Peyer's patch (tissue), 4 donors: Measurements from ENCODE around the gene PLEKHG4. TPM values are rescaled to one million over a fixed set of nuclear protein-coding genes. Genes with fewer than 3 reads are reported as not detected.

Experiments used
- DNase-seq, 3 donors: peaks; one replicate each; pipeline ENCODE4 v3.0.0-alpha.2; 2017 to 2019
- H3K27ac ChIP-seq, 4 donors: fragments of 200-600 bp; sonication (generic); one replicate each; pipeline ENCODE4 v1.5.1; 2016 to 2019
- H3K27me3 ChIP-seq, 2 donors: fragments of 200-600 bp; sonication (generic); one replicate each; pipeline ENCODE4 v1.5.1; 2019
- H3K36me3 ChIP-seq, 3 donors: fragments of 200-600 bp; sonication (generic); one replicate each; pipeline ENCODE4 v1.5.1; 2016 to 2019
- H3K4me1 ChIP-seq, 4 donors: fragments of 200-600 bp; sonication (generic); one replicate each; pipeline ENCODE4 v1.5.1; 2016 to 2019
- H3K4me3 ChIP-seq, 4 donors: fragments of 200-600 bp; sonication (generic); 1 replicate in 3 of 4; 2 replicates in 1 of 4; pipeline ENCODE4 v1.5.1; 2016 to 2019; ENCODE audit warnings: mild to moderate bottlenecking in 1 of 4
- H3K9me3 ChIP-seq, 4 donors: fragments of 200-600 bp; sonication (generic); one replicate each; pipeline ENCODE4 v1.5.1; 2016 to 2019; ENCODE audit warnings: mild to moderate bottlenecking in 1 of 4
- POLR2A ChIP-seq, 2 donors: fragments of 450-650 bp; IDR thresholded peaks; one replicate each; pipeline ENCODE4 v1.5.1; 2017; ENCODE audit warnings: antibody characterized with exemption in 2 of 2, mild to moderate bottlenecking in 2 of 2, moderate library complexity in 2 of 2
- total RNA-seq, 4 donors: library from RNA; depleted of rRNA; stranded (reverse); fragments of >200 nt; gene quantifications; one replicate each; pipeline ENCODE4 v1.1.0, GENCODE V29; 2016
- TF ChIP-seq, protein P1 (sequence below), 6 experiments: fragments of 450-650 bp in 4 of 6; fragments of 200-600 bp in 2 of 6; sonication (generic) in 1 of 6; IDR thresholded peaks; one replicate each; pipeline ENCODE4 v1.5.1; 2017 to 2019; ENCODE audit warnings: antibody characterized with exemption in 6 of 6, mild to moderate bottlenecking in 3 of 6, moderate library complexity in 1 of 6

Gene PLEKHG4
- total RNA-seq, 4 donors from 2014 or later = 12.3 to 16.5 (median 14.0) TPM

DNA sequence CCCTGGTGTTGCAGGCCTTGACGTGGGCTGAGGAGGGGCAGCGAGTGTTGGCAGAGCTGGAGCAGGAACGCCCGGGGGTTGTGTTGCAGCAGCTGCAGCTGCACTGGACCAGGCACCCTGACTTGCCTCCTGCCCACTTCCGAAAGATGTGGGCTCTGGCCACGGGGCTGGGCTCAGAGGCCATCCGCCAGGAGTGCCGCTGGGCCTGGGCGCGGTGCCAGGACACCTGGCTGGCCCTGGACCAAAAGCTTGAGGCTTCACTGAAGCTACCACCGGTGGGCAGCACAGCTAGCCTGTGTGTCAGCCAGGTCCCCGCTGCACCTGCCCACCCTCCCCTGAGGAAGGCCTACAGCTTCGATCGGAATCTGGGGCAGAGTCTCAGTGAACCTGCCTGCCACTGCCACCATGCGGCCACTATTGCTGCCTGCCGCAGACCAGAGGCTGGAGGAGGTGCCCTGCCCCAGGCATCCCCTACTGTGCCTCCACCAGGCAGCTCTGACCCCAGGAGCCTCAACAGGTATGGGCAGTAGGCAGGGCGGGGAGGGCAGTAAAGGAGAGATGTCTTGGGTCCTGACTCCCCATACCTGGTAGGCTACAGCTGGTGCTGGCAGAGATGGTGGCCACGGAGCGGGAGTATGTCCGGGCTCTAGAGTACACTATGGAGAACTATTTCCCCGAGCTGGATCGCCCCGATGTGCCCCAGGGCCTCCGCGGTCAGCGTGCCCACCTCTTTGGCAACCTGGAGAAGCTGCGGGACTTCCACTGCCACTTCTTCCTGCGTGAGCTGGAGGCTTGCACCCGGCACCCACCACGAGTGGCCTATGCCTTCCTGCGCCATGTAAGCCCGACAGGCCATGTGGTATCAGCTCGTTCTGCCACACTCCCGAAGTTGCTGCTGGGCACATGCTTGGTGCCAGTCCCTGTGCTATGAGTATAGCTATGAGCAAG, 5.6 kb downstream of the PLEKHG4 start:
- H3K4me3 ChIP-seq = no peak overlapping the region
- no peaks in the 10 kb centered on the region for H3K9me3 ChIP-seq
- DNase-seq = peak in 2 of 3 donors; percentile 57 to 65
- no peak for TF ChIP-seq POLR2A (IDR thresholded peaks at IDR 0.05)
- TF ChIP-seq, protein P1, sequence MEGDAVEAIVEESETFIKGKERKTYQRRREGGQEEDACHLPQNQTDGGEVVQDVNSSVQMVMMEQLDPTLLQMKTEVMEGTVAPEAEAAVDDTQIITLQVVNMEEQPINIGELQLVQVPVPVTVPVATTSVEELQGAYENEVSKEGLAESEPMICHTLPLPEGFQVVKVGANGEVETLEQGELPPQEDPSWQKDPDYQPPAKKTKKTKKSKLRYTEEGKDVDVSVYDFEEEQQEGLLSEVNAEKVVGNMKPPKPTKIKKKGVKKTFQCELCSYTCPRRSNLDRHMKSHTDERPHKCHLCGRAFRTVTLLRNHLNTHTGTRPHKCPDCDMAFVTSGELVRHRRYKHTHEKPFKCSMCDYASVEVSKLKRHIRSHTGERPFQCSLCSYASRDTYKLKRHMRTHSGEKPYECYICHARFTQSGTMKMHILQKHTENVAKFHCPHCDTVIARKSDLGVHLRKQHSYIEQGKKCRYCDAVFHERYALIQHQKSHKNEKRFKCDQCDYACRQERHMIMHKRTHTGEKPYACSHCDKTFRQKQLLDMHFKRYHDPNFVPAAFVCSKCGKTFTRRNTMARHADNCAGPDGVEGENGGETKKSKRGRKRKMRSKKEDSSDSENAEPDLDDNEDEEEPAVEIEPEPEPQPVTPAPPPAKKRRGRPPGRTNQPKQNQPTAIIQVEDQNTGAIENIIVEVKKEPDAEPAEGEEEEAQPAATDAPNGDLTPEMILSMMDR (IDR thresholded peaks at IDR 0.05) = peak in 4 of 6 experiments; percentile 27 to 58 (median 54)
- H3K27ac ChIP-seq = no peak overlapping the region
- no peaks in the 10 kb centered on the region for H3K27me3 ChIP-seq
- no peaks in the 10 kb centered on the region for H3K4me1 ChIP-seq
- H3K36me3 ChIP-seq = no peaks in the 10 kb centered on the region

DNA sequence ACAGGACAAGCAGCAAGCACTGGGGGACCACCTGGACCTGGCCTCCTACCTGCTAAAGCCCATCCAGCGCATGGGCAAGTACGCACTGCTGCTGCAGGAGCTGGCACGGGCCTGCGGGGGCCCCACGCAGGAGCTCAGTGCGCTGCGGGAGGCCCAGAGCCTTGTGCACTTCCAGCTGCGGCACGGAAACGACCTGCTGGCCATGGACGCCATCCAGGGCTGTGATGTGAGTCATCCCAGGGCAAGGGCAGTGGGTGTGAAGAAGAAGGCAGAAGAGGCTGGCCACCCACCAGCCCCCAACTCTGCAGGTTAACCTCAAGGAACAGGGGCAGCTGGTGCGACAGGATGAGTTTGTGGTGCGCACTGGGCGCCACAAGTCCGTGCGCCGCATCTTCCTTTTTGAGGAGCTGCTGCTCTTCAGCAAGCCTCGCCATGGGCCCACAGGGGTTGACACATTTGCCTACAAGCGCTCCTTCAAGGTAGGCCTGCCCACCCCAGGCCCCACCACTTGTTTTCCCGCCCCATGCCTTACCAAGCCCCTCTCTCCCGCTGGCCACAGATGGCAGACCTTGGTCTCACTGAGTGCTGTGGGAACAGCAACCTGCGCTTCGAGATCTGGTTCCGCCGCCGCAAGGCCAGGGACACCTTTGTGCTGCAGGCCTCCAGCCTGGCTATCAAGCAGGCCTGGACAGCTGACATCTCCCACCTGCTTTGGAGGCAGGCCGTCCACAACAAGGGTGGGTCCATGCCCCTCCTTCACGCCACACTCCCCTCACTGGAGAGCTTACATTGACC, 7.3 kb downstream of the PLEKHG4 start:
- no peaks in the 10 kb centered on the region for H3K4me1 ChIP-seq
- no peaks in the 10 kb centered on the region for H3K36me3 ChIP-seq
- H3K27me3 ChIP-seq = no peaks in the 10 kb centered on the region
- no peak for DNase-seq
- no peaks in the 10 kb centered on the region for H3K9me3 ChIP-seq
- H3K27ac ChIP-seq = no peak overlapping the region
- no peak overlapping the region for H3K4me3 ChIP-seq
- TF ChIP-seq POLR2A (IDR thresholded peaks at IDR 0.05) = no peak
- TF ChIP-seq, protein P1 (IDR thresholded peaks at IDR 0.05) = no peak

DNA sequence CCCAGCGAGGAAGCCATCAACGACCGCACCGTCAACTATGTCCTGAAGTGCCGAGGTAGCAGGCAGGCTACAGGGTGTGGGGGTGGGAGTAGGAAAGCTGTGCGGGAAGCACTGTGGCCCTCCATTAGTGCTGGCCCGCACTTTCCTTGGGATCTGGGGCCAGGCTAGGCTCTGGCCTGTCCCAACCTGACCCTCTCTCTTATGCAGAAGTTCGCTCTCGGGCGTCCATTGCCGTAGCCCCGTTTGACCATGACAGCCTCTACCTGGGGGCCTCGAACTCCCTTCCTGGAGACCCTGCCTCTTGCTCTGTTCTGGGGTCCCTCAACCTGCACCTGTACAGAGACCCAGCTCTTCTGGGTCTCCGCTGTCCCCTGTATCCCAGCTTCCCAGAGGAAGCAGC, 8.6 kb downstream of the PLEKHG4 start:
- TF ChIP-seq, protein P1 (IDR thresholded peaks at IDR 0.05) = no peak
- TF ChIP-seq POLR2A (IDR thresholded peaks at IDR 0.05) = no peak
- H3K36me3 ChIP-seq = no peaks in the 10 kb centered on the region
- no peak overlapping the region for H3K4me3 ChIP-seq
- no peaks in the 10 kb centered on the region for H3K27me3 ChIP-seq
- no peaks in the 10 kb centered on the region for H3K9me3 ChIP-seq
- no peak overlapping the region for H3K27ac ChIP-seq
- H3K4me1 ChIP-seq = no peaks in the 10 kb centered on the region
- DNase-seq = no peak

DNA sequence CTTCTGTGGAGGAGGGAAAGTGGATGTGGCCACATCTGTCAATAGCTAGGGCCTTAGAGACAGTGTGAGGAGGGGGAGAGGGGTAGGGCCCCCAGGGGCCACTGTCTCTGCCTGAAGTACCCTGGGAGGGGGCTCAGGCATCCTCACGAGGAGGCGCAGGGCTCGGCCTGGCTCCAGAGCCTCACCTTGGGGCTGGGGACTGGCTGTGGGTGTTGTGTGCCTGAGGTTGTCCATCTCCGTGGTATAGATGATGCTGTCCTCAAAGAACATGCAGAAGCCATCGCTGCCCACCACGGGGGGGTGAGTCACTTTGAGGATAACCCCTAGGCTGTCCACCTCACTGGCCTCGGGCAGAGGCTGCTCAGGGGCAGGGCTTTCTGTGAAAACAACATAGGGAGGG, 12.1 kb downstream of the PLEKHG4 start:
- H3K27me3 ChIP-seq = no peaks in the 10 kb centered on the region
- H3K4me1 ChIP-seq = no peaks in the 10 kb centered on the region
- no peak for DNase-seq
- no peak overlapping the region for H3K27ac ChIP-seq
- no peaks in the 10 kb centered on the region for H3K9me3 ChIP-seq
- TF ChIP-seq POLR2A (IDR thresholded peaks at IDR 0.05) = no peak
- TF ChIP-seq, protein P1 (IDR thresholded peaks at IDR 0.05) = no peak
- no peaks in the 10 kb centered on the region for H3K36me3 ChIP-seq
- no peak overlapping the region for H3K4me3 ChIP-seq

DNA sequence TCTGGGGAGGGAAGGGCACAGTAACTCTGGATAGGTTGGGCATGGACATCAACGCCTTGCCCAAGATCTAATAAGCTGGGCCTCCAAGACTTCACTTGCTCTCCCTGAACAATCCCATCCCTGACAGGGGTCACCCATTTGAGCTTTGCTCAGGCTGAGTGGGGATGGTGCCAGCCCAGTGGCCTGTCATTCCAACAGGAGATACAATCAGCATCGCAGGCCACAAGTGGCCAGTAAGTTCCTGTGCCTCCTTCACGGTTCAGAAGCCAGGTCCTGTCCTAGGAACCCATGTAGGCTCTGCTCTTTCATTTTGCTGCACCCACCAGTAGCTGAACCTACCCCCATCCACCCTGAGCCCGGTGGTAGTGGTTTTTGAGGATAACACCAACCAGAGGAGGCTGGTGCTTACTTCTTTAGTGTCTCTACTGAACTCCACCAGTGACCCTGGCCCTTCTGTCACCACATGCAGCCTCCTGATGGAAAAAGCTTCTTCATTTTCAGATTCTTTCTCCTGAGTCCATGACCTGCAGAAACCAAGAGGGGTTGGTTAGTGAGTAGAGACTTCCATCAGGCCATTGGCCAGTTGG, 14.9 kb downstream of the PLEKHG4 start:
- no peak for TF ChIP-seq POLR2A (IDR thresholded peaks at IDR 0.05)
- TF ChIP-seq, protein P1 (IDR thresholded peaks at IDR 0.05) = no peak
- Histone ChIP-seq H3K27ac (no peak overlapping the region), H3K27me3 (no peaks in the 10 kb centered on the region)

More for the DNA sequence above, 14.9 kb downstream of the PLEKHG4 start:
- no peaks in the 10 kb centered on the region for H3K36me3 ChIP-seq
- H3K4me3 ChIP-seq = no peak overlapping the region
- no peak for DNase-seq
- no peaks in the 10 kb centered on the region for H3K9me3 ChIP-seq
- H3K4me1 ChIP-seq = no peaks in the 10 kb centered on the region
